Thymus (tissue), 11 donors: ENCODE data around the gene SLC29A1. TPM values are rescaled to one million over a fixed set of nuclear protein-coding genes. Genes with fewer than 3 reads are reported as not detected.

Experiments
- DNase-seq, 9 donors: peaks; one replicate each; pipeline ENCODE4 v3.0.0-alpha.2; 2013; ENCODE audit warnings: low spot score in 9 of 9, low read depth in 6 of 9, missing footprints in 1 of 9
- H3K27ac ChIP-seq, 2 donors: one replicate each; pipeline ENCODE4 v1.5.1; 2013; ENCODE audit warnings: control low read depth in 1 of 2, low read depth in 1 of 2, low read length in 1 of 2, mild to moderate bottlenecking in 1 of 2, moderate library complexity in 1 of 2
- H3K27me3 ChIP-seq, 2 donors: one replicate each; pipeline ENCODE4 v1.5.1; 2013; ENCODE audit warnings: low read length in 1 of 2; ENCODE audit not compliant: control insufficient read depth in 2 of 2, insufficient read depth in 1 of 2
- H3K36me3 ChIP-seq, 2 donors: one replicate each; pipeline ENCODE4 v1.5.1; 2013; ENCODE audit warnings: low read length in 1 of 2, mild to moderate bottlenecking in 1 of 2, moderate library complexity in 1 of 2; ENCODE audit not compliant: control insufficient read depth in 2 of 2, insufficient read depth in 2 of 2
- H3K4me1 ChIP-seq, 2 donors: one replicate each; pipeline ENCODE4 v1.5.1; 2013; ENCODE audit warnings: low read length in 2 of 2; ENCODE audit not compliant: control insufficient read depth in 2 of 2, insufficient read depth in 2 of 2
- H3K4me3 ChIP-seq, 2 donors: one replicate each; pipeline ENCODE4 v1.5.1; 2013; ENCODE audit warnings: low read length in 2 of 2, control low read depth in 1 of 2, mild to moderate bottlenecking in 1 of 2
- H3K9me3 ChIP-seq, 2 donors: one replicate each; pipeline ENCODE4 v1.5.1; 2013; ENCODE audit warnings: low read length in 1 of 2, mild to moderate bottlenecking in 1 of 2; ENCODE audit not compliant: control insufficient read depth in 2 of 2, insufficient read depth in 1 of 2
- WGBS: extraction: QIAGEN DNeasy Blood & Tissue Kit; methylation state at CpG from one replicate; pipeline ENCODE4 v1.1.7; 2013; 5-methylcytosine and 5-hydroxymethylcytosine counted together
- polyA plus RNA-seq: library from polyadenylated mRNA; stranded (reverse); fragments of 200-250 nt; gene quantifications from one replicate; pipeline ENCODE4 v1.2.3, GENCODE V29; 2013
- total RNA-seq: library from RNA; stranded (reverse); fragments of 120-200 nt; gene quantifications from one replicate; pipeline ENCODE4 v1.2.4, GENCODE V29; 2013
- donor health status: healthy.

The SLC29A1 gene
- total and polyA plus RNA-seq, 2 donors, result 17.9 to 69.0 TPM

DNA sequence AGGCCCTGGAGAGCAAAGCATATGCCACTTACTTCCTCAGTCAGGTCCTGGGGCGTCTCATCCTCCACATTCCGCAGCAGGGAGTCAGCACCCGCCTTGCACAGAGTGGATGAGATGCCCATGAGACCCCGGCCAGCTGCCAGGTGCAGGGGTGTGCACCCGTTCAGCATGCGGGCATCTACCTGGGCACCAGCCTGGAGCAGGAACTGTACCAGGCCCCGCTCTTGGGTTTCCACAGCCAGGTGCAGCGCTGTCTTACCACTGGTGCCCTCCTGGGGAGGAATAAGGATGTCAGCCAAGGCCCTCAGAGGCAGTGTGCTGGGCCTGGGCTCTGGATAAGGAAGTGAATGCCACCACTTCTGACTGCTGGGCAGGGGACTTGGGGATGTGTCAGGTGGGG lies 36.6 kb downstream of the SLC29A1 start:
- no peaks in the 10 kb centered on the region for H3K27me3 ChIP-seq
- peaks cover 25 to 49% of the 10 kb centered on the region in 2 donors for H3K4me1 ChIP-seq
- no peak for DNase-seq
- WGBS, result 96% methylated on average over 8 of the region's 8 CpGs
- H3K4me3 ChIP-seq, result no peak overlapping the region
- peaks cover 0 to 2% of the 10 kb centered on the region in 2 donors for H3K9me3 ChIP-seq
- no peak overlapping the region for H3K27ac ChIP-seq
- H3K36me3 ChIP-seq, result peaks cover 17 to 38% of the 10 kb centered on the region in 2 donors

DNA sequence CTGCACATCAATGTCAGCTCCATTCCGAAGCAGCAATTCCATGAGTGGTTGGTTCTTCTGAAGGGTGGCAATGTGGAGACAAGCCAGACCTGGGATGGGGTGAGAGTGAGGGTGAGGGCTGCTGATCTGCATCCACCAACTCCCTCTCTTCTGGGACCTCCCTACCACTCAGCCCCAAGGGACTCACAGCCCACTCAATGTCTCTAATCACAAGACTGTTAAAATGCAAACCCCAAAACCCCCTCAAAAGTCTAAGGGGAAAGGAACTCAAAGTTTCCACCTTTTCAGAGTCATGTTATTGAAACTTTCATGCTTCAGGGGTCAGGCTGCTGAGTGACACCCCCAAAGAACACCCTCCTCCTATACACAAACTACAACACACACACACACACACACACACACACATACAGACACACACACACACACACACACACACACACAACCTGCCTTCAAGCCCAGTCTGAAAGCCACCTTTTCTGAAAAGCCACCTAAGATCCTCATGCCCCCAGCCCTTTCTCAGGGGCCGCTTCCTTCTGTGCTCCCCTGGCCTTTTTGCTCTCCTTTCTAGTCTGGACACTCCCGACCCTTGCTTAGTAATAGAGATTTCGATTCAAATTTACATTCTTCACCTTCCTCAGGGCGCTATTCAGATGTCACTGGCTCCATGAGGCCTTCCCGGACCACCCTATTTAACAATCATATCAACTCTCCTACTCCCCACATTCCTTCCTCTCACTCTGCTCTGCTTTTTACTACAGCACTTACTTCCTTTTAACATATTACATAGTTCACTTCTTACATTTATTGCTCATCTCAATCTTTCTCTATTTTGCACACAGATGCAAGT lies 37.3 kb downstream of the SLC29A1 start:
- Histone ChIP-seq H3K4me3 (no peak overlapping the region), H3K27me3 (no peaks in the 10 kb centered on the region), H3K4me1 (peaks cover 25 to 46% of the 10 kb centered on the region in 2 donors), H3K9me3 (peaks cover 0 to 3% of the 10 kb centered on the region in 2 donors), H3K36me3 (peaks cover 13 to 33% of the 10 kb centered on the region in 2 donors), H3K27ac (no peak overlapping the region)
- no peak for DNase-seq
- 98% methylated on average over 6 of the region's 6 CpGs for WGBS

DNA sequence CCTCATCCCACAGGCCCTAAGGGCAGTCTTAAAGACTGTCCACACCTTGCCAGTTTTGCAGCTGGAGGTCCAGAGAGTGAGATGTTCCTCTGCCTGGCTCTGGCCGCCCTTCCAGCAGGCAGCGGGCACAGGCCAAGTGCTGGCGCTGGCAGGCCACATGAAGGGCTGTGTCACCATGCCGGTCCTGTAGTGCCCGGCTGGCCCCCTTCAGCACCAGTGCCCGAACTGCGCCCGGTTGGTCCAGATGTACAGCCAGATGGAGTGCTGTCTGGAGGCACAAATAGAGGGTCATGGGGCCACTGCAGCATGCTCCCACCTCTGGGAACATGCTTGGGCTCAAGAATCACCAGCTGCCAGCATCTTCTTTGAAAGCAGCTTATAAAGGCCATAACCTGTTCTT lies 38.2 kb downstream of the SLC29A1 start:
- H3K36me3 ChIP-seq, result peaks cover 13 to 33% of the 10 kb centered on the region in 2 donors
- H3K27me3 ChIP-seq, result peaks cover under 1% of the 10 kb centered on the region in 2 donors
- H3K4me3 ChIP-seq, result no peak overlapping the region
- no peak for DNase-seq
- 96% methylated on average over 8 of the region's 8 CpGs for WGBS
- peaks cover 0 to 3% of the 10 kb centered on the region in 2 donors for H3K9me3 ChIP-seq
- H3K27ac ChIP-seq, result no peak overlapping the region
- peaks cover 22 to 41% of the 10 kb centered on the region in 2 donors for H3K4me1 ChIP-seq

DNA sequence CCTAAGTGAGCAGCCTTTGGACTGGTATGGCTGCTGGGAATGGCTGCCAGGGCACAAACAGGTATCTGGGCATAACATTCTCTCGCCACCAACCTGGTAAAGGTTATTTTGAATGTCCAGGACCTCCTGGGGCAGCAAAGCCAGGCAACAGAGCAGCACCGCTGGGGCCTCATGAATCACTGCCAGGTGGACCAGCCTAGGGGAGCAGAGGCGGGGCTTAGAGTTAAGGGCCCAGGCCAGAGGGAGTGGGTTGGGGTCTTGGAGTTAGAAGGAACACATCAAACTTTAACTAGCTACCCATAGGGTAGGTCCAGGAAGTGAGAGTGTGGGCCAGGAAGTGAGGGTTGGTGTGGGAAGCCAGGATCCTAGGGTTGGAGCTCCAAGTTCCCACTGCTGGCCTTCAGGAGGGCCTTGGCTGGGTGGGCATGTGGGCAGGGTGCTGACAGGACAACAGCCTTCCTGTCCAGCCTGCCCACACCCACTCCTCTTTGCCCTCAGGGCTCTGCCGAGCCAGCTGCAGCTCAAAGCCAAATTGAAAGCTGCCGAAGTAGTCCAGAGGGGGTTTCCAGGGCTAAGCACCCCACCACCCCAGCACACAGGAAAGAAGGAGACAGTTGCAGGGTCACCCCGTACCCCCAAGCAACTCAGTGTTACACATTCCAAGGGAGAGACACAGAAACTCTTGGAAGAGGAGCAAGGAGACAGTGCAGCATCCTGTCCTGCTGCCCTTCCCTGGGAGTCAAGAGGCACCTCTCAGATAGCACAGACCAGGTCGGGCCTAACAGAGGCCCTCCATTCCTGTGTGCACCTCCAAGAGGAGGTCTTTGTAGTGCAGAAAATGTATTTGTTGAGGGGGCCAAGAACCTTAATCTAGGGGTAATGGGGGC lies 39.3 kb downstream of the SLC29A1 start:
- Histone ChIP-seq H3K27me3 (peaks cover 3 to 5% of the 10 kb centered on the region in 2 donors), H3K27ac (peak overlapping the region; percentile 54 to 78), H3K36me3 (peaks cover 13 to 33% of the 10 kb centered on the region in 2 donors), H3K4me1 (peaks cover 19 to 37% of the 10 kb centered on the region in 2 donors), H3K9me3 (peaks cover 0 to 3% of the 10 kb centered on the region in 2 donors), H3K4me3 (peak overlapping the region; percentile 1 to 94)
- DNase-seq, result no peak
- WGBS, result 63% methylated on average over 7 of the region's 7 CpGs

DNA sequence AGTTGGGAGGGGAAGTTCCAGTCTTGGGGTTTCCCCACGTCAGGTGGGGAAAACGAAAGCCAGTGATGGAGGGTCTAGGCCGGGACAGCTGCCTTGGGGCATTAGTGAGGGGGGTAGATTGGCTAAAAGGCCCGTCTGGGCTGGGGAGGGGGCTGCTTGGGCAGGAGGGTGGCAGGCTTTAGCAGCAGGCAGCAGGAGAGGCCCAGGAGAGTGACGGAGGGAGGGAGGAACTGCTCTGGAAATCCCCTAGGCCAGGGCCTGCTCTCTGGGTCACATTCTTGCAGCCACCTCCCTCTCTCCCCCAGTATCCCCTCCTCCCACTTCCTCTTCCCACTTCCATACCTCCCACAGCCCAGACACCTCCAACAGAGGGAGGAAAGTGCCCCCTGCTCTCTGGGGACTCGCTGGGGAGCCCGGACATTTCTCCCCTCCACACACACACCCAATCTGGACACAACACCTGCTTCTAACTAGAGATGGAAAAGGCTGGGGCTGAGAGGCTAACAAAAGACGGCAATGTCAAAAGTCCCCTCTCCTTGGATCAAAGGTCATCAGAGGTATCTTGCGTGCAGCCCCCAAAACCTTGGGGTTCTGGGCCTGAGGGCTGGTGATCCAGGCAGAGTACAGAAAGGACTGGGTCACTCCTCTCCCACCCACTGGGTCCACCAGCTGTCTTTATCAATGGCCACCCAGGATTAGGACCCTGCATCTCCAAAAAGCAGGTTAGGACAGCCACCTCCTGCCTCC lies 40.1 kb downstream of the SLC29A1 start:
- Histone ChIP-seq H3K27me3 (peaks cover 7 to 11% of the 10 kb centered on the region in 2 donors), H3K36me3 (peaks cover 13 to 29% of the 10 kb centered on the region in 2 donors), H3K4me3 (peak overlapping the region; percentile 92 to 94), H3K4me1 (peaks cover 18 to 40% of the 10 kb centered on the region in 2 donors), H3K27ac (peak overlapping the region; percentile 37 to 78), H3K9me3 (peaks cover 0 to 3% of the 10 kb centered on the region in 2 donors)
- no peak for DNase-seq
- 31% methylated on average over 9 of the region's 9 CpGs for WGBS

DNA sequence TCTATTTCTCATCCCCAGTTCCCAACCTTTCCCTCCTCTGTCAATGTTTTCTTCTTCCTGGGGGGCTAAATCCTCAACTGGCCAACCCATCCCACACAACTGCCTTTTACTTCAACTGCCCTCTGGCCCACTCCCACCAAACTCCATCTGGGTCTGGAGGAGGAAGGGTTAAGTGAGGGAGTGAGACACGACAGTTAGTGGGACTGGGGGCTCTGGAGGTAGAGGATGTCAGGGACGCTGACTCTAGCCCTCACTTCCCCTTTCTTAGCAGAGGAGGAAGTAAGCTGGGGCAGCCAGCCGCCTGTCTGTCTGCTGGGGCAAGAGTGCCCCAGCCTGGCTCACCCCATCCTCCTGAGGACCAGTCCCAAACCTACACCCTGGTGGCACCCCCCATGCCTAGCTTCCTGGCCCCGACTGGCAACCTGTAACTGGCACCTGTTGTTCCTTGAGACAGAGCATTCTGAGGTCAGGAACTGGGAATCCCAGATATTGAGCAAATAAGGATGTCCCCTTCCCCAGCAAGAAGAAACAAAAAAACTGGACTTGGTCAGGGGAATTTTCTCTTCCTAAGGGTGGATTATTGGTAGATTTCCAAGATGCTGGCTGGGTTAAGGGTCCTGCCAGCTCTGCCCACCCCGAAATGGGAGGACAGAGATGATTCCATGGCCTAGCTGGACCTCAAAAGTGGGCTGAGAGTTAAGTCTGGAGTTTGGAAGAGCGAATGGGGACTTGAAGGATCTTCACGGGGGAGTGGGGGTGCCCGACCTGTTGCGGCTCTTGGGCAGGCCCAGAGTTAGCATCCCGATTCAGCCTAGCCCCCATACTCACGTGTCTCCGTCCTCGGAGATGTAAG lies 41.0 kb downstream of the SLC29A1 start:
- Histone ChIP-seq H3K27ac (peak overlapping the region in 1 of 2 donors; percentile 78), H3K4me3 (peak overlapping the region; percentile 92 to 94), H3K27me3 (peaks cover 16 to 19% of the 10 kb centered on the region in 2 donors), H3K36me3 (peaks cover 13 to 22% of the 10 kb centered on the region in 2 donors), H3K9me3 (peaks cover 0 to 3% of the 10 kb centered on the region in 2 donors), H3K4me1 (peaks cover 18 to 41% of the 10 kb centered on the region in 2 donors)
- peak in 1 of 9 donors; percentile 43 for DNase-seq
- 3% methylated on average over 13 of the region's 13 CpGs for WGBS

DNA sequence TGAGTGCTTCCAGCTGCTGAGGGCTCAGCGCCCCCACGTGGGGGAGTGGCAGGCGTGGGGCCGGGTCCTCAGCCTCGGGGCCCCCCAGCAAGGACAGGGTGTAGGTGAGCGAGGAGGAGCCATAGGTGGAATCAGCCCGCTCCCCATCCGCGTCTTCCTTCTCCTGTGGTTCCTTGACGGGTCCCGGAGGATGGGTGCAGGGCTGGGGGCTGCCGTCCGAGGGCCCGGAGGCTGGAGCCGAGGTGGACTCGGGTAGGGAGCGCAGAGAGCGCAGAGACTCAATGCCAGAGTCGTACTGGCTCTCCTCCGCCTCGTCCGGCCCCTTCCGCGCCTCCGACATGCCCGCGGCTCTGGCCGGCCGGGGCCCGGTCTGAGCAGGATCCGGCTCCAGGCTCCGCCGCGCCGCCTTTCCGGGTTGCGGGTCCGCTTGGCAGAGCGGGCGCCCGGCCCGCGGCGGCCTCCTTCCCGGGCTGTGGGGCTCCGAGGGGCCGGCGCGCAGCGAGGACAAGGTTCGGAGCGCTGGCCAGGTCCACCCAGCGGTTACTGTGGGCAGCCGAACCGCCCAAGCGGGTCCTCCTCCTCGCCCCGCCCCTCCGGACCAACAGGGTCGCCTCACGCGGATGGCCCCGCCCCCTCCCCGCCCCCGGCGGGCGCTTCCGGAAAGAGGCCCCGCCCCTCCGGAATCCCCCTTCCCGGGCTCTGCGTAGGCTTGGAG lies 41.8 kb downstream of the SLC29A1 start, which contains the start of gene NFKBIE:
NFKBIE (minus strand) TSS at position 545 of the 715 bp plus-strand sequence; CDS start at position 340, 205 bp downstream.
- under 1% methylated on average over 72 of the region's 72 CpGs for WGBS
- Histone ChIP-seq H3K27me3 (peaks cover 24 to 27% of the 10 kb centered on the region in 2 donors), H3K9me3 (peaks cover 0 to 3% of the 10 kb centered on the region in 2 donors), H3K27ac (peak within 1 kb of the TSS; percentile 78 to 82), H3K36me3 (peaks cover 7 to 14% of the 10 kb centered on the region in 2 donors), H3K4me3 (peak within 1 kb of the TSS; percentile 92 to 94), H3K4me1 (peaks cover 18 to 41% of the 10 kb centered on the region in 2 donors)
- DNase-seq, result peak in 7 of 9 donors; percentile 65 to 89 (median 81)
